Body of pancreas (tissue), 4 donors: Measurements from ENCODE around the gene CEP120. TPM values are rescaled to one million over a fixed set of nuclear protein-coding genes. Genes with fewer than 3 reads are reported as not detected.

Experiments used
- ATAC-seq: fragments of 150-250 bp; one replicate; pipeline ENCODE4 v1.9.1; 2016
- DNase-seq, 4 donors: peaks; one replicate each; pipeline ENCODE4 v3.0.0-alpha.2; 2019
- H3K27ac ChIP-seq, 4 donors: fragments of 200-600 bp; sonication (generic); 1 replicate in 3 of 4; 2 replicates in 1 of 4; pipeline versions ENCODE4 v1.5.1 to v1.6.1; 2016 to 2019; ENCODE audit warnings: mild to moderate bottlenecking in 1 of 4, mixed read lengths in 1 of 4, moderate library complexity in 1 of 4
- H3K27me3 ChIP-seq, 2 donors: fragments of 200-600 bp; sonication (generic); one replicate each; pipeline ENCODE4 v1.6.0; 2016; ENCODE audit warnings: mild to moderate bottlenecking in 1 of 2
- H3K36me3 ChIP-seq, 2 donors: fragments of 200-600 bp; sonication (generic); replicated peaks in 1 of 2; 2 replicates each; pipeline ENCODE4 v1.5.1; 2016; ENCODE audit warnings: low read depth in 2 of 2; ENCODE audit not compliant: insufficient read depth in 1 of 2
- H3K4me1 ChIP-seq: fragments of 200-600 bp; sonication (generic); one replicate; pipeline ENCODE4 v1.6.0; 2016
- H3K4me3 ChIP-seq, 2 donors: fragments of 200-600 bp; sonication (generic); 1 replicate in 1 of 2; 2 replicates in 1 of 2; pipeline ENCODE4 v1.5.1; 2016 to 2019
- H3K9me3 ChIP-seq, 3 donors: fragments of 200-600 bp; sonication (generic); 1 replicate in 2 of 3; 2 replicates in 1 of 3; pipeline ENCODE4 v1.5.1; 2016
- POLR2A ChIP-seq, 3 donors: fragments of 450-650 bp; IDR thresholded peaks; one replicate each; pipeline ENCODE4 v1.6.1; 2016; ENCODE audit warnings: antibody characterized with exemption in 3 of 3, mild to moderate bottlenecking in 2 of 3
- WGBS, 2 donors: methylation state at CpG; one replicate each; pipeline ENCODE4 v1.1.5; 2017; 5-methylcytosine and 5-hydroxymethylcytosine counted together
- intact Hi-C: fragments of 100-400 bp; cut with DNase I; formaldehyde crosslinking; loops from one replicate; pipeline ENCODE4 v1.15.1; 2023
- total RNA-seq, 2 donors: library from RNA; depleted of rRNA; stranded (reverse); fragments of >200 nt; gene quantifications; one replicate each; pipeline ENCODE4 v1.1.0, GENCODE V29; 2016
- TF ChIP-seq, protein P1 (sequence below), 7 experiments: fragments of 450-650 bp in 4 of 7; fragments of 200-600 bp in 3 of 7; sonication (generic) in 3 of 7; IDR thresholded peaks; one replicate each; pipeline ENCODE4 v1.5.1; 2016 to 2019; ENCODE audit warnings: antibody characterized with exemption in 7 of 7

Gene CEP120
- total RNA-seq, 2 donors from 2014 or later = 6.6 to 11.2 TPM

DNA sequence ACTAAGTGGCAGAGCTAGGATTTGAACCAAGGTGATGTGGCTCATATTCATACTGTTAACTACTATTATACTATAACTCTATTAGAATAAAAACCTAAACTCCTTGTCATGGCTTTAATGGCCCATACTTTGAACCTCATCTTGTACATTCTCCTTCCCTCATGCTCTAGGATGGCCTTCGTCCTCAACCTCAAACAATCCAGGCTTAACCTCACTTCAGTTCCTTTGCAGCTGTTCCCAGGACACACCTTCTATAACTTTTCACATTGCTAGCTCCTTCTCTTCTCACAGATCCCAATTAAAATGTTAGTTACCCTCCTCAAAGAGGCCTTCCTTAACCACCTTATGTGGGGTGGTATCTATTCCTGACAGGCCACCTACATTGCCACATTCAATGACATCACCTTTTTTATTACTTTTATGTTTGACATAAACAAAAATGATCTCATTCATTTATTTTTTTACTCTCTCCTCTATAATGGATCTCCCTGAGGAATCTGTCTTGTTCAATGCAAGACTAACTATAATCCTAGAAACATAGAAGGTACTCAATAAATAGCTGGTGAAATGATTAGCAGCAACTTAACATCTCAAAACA lies 53.7 kb downstream of the CEP120 start:
- ATAC-seq = no peak

DNA sequence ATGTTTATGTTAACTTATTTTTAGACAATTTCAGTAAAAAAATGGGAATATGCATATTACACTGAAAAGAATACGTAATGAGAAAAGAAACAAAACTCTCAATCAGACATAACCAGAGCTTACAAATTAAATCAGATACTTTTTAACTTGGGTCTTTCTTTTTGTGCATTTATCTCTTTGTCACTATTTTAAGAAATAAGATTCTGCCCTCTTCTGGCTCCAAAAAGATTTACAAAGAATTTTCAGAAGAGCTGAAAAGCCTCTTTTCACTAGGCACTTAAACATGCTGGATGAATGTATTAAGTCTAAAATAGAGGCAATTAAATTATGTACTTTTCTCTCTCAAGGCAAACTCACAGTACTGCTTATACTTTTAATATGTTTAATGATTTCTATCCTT lies 55.5 kb downstream of the CEP120 start:
- no peak overlapping the region for H3K4me3 ChIP-seq
- no peaks in the 10 kb centered on the region for H3K4me1 ChIP-seq
- intact Hi-C loops = no loop called here
- TF ChIP-seq, protein P1, sequence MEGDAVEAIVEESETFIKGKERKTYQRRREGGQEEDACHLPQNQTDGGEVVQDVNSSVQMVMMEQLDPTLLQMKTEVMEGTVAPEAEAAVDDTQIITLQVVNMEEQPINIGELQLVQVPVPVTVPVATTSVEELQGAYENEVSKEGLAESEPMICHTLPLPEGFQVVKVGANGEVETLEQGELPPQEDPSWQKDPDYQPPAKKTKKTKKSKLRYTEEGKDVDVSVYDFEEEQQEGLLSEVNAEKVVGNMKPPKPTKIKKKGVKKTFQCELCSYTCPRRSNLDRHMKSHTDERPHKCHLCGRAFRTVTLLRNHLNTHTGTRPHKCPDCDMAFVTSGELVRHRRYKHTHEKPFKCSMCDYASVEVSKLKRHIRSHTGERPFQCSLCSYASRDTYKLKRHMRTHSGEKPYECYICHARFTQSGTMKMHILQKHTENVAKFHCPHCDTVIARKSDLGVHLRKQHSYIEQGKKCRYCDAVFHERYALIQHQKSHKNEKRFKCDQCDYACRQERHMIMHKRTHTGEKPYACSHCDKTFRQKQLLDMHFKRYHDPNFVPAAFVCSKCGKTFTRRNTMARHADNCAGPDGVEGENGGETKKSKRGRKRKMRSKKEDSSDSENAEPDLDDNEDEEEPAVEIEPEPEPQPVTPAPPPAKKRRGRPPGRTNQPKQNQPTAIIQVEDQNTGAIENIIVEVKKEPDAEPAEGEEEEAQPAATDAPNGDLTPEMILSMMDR (IDR thresholded peaks at IDR 0.05) = peak in 5 of 7 experiments; percentile 13 to 19 (median 16)
- no peak for TF ChIP-seq POLR2A (IDR thresholded peaks at IDR 0.05)
- WGBS, 2 donors = 76 to 97% methylated on average over 1 of the region's 1 CpG
- no peaks in the 10 kb centered on the region for H3K9me3 ChIP-seq
- no peaks in the 10 kb centered on the region for H3K27me3 ChIP-seq
- ATAC-seq (no peak), DNase-seq (no peak)
- H3K27ac ChIP-seq = no peak overlapping the region
- H3K36me3 ChIP-seq = peaks cover 0 to 1% of the 10 kb centered on the region in 2 donors

More for the DNA sequence above, 53.7 kb downstream of the CEP120 start:
- Histone ChIP-seq H3K4me3 (no peak overlapping the region), H3K36me3 (peaks cover 0 to 1% of the 10 kb centered on the region in 2 donors), H3K9me3 (no peaks in the 10 kb centered on the region), H3K27me3 (no peaks in the 10 kb centered on the region), H3K27ac (no peak overlapping the region), H3K4me1 (no peaks in the 10 kb centered on the region)
- 81% methylated on average over 1 of the region's 1 CpG for WGBS, 2 donors
- intact Hi-C loops = no loop called here
- TF ChIP-seq, protein P1 (IDR thresholded peaks at IDR 0.05) = no peak
- TF ChIP-seq POLR2A (IDR thresholded peaks at IDR 0.05) = no peak
- DNase-seq = no peak

DNA sequence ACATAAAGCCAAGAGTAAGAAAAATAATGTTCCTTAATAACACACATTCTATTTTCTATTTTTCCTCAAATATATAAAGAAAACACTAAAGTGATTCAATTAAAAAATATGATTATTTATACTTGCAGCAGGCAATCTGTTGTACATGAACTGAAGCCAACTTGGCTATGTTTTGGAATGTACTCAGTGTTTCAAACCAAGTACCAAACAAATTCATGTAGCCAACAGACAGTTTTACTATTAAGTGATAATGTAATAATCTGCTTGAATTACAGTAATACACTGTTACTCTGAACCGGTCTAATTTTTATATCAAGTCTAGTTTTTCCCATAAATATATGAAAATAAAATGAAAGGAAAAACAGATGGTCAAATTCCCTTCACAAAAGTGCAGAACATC lies 58.0 kb downstream of the CEP120 start:
- H3K27ac ChIP-seq = no peak overlapping the region
- no peak overlapping the region for H3K4me3 ChIP-seq
- no peaks in the 10 kb centered on the region for H3K36me3 ChIP-seq
- 45 to 48% methylated on average over 1 of the region's 1 CpG for WGBS, 2 donors
- H3K27me3 ChIP-seq = no peaks in the 10 kb centered on the region
- TF ChIP-seq POLR2A (IDR thresholded peaks at IDR 0.05) = no peak
- TF ChIP-seq, protein P1 (IDR thresholded peaks at IDR 0.05) = no peak
- DNase-seq (no peak), ATAC-seq (no peak)
- no peaks in the 10 kb centered on the region for H3K4me1 ChIP-seq
- H3K9me3 ChIP-seq = no peaks in the 10 kb centered on the region
- intact Hi-C loops = no loop called here

DNA sequence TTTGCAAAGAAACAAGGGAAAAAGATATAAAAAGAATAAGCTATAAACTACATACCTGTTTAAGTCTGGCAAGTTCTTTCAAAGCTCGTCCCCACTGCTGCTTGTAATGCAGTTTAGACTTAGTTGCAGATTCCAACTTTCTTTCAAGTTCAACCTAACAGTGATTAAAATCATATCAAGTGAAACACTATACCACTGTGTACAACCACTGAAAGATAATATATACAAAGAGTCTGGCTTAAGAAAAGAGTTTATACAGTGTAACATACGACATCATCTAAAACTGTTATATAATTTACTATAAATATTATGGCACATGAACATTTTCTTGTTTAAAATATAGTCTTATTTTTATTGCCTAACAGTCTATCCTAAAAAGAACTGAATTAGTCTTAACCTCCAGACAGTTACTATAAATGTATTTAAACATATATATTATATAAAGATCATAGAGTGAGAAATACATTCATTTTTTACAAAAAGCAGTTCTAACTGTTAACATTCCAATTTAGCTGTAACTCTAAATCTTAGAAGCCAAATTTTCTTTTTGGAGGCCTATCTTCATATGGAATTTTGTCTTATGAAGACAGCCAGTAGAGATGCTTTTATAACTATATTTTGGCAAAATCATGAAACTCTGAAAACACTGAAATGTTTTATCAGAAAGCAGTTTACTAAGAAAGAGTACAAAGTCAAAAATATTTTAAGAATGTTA lies 58.6 kb downstream of the CEP120 start:
- H3K36me3 ChIP-seq = no peaks in the 10 kb centered on the region
- H3K9me3 ChIP-seq = no peaks in the 10 kb centered on the region
- no peak overlapping the region for H3K27ac ChIP-seq
- TF ChIP-seq, protein P1 (IDR thresholded peaks at IDR 0.05) = no peak
- no peak for TF ChIP-seq POLR2A (IDR thresholded peaks at IDR 0.05)
- 69 to 73% methylated on average over 2 of the region's 2 CpGs for WGBS, 2 donors
- H3K27me3 ChIP-seq = no peaks in the 10 kb centered on the region
- ATAC-seq = no peak
- intact Hi-C loops = no loop called here
- DNase-seq = no peak
- H3K4me1 ChIP-seq = no peaks in the 10 kb centered on the region
- H3K4me3 ChIP-seq = no peak overlapping the region

DNA sequence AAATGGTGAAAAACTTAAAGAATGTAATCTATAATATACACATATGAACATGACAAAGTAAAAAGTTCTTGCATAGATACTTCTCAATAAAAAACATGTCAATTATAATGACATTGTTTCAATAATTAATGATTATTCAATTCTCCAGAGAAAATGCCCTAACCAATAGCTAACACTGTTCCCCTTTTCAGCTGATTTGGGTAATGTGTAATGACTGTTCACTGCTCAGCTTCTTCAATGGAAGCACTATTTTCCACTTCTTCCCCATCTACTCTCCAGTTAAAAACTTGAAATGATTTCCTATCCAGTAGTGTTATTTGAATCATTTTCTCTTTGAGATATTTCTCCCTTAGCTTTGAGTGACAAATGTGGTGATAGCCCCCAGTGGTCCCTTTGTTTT lies 62.3 kb downstream of the CEP120 start:
- no peak for TF ChIP-seq POLR2A (IDR thresholded peaks at IDR 0.05)
- TF ChIP-seq, protein P1 (IDR thresholded peaks at IDR 0.05) = no peak
- H3K4me3 ChIP-seq = no peak overlapping the region
- H3K36me3 ChIP-seq = no peaks in the 10 kb centered on the region
- ATAC-seq (no peak), DNase-seq (no peak)
- H3K9me3 ChIP-seq = no peaks in the 10 kb centered on the region
- no peaks in the 10 kb centered on the region for H3K27me3 ChIP-seq
- no peak overlapping the region for H3K27ac ChIP-seq
- intact Hi-C loops = no loop called here
- H3K4me1 ChIP-seq = no peaks in the 10 kb centered on the region
